ENCODE measurements around the gene OR6S1. TPM values are rescaled to one million over a fixed set of nuclear protein-coding genes. Genes with fewer than 3 reads are reported as not detected.

OR6S1 gene
- total RNA-seq, 1 experiment from 2014 or later, result not detected

GRCh38 chr14:20631880-20632389, 9.6 kb downstream of the OR6S1 start:
- Mint-ChIP-seq H3K36me3 (no peaks in the 10 kb centered on the region), H3K27ac (no peak overlapping the region), H3K9me3 (0 out of 2 replicates have a peak, but pooled peaks cover 4% of the 10 kb centered on the region), H3K4me1 (peaks cover 23% of the 10 kb centered on the region), H3K4me3 (peak overlapping the region; percentile 93), H3K27me3 (ENCODE audit: low read depth) (peaks cover 58% of the 10 kb centered on the region)
- ChIA-PET CTCF (interaction anchor here (0.9 to 3.1 kb wide), 11 partner anchors 9 to 339 kb away, joined by 3 to 30 read pairs (median 5); no protein-coding TSS in a partner anchor), POLR2A (interaction anchor here (1.0 kb wide), 1 partner anchor 289 kb away, joined by 4 read pairs; the partner anchor contains the start of gene PARP2)
- peak; percentile 23 for ATAC-seq
- TF ChIP-seq MYBL2 (CRISPR knock-in tag; IDR thresholded peaks at IDR 0.05), result no peak
- TF ChIP-seq TEAD4 (CRISPR knock-in tag; IDR thresholded peaks at IDR 0.05), result no peak
- no peak for TF ChIP-seq FOXJ3 (CRISPR knock-in tag; IDR thresholded peaks at IDR 0.05; ENCODE audit: borderline replicate concordance)
- TF ChIP-seq ARID4B (CRISPR knock-in tag; IDR thresholded peaks at IDR 0.05; ENCODE audit: borderline replicate concordance), result 0 out of 2 replicates have a peak, but pooled peaks have one; percentile 21
- TF ChIP-seq, protein P1, sequence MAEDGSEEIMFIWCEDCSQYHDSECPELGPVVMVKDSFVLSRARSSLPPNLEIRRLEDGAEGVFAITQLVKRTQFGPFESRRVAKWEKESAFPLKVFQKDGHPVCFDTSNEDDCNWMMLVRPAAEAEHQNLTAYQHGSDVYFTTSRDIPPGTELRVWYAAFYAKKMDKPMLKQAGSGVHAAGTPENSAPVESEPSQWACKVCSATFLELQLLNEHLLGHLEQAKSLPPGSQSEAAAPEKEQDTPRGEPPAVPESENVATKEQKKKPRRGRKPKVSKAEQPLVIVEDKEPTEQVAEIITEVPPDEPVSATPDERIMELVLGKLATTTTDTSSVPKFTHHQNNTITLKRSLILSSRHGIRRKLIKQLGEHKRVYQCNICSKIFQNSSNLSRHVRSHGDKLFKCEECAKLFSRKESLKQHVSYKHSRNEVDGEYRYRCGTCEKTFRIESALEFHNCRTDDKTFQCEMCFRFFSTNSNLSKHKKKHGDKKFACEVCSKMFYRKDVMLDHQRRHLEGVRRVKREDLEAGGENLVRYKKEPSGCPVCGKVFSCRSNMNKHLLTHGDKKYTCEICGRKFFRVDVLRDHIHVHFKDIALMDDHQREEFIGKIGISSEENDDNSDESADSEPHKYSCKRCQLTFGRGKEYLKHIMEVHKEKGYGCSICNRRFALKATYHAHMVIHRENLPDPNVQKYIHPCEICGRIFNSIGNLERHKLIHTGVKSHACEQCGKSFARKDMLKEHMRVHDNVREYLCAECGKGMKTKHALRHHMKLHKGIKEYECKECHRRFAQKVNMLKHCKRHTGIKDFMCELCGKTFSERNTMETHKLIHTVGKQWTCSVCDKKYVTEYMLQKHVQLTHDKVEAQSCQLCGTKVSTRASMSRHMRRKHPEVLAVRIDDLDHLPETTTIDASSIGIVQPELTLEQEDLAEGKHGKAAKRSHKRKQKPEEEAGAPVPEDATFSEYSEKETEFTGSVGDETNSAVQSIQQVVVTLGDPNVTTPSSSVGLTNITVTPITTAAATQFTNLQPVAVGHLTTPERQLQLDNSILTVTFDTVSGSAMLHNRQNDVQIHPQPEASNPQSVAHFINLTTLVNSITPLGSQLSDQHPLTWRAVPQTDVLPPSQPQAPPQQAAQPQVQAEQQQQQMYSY (CRISPR knock-in tag; IDR thresholded peaks at IDR 0.05), result peak; percentile 45; the same call in 1 of the 2 replicates
- no peak for TF ChIP-seq KAT7 (CRISPR knock-in tag; IDR thresholded peaks at IDR 0.05; ENCODE audit: borderline replicate concordance)
- DNase-seq (ENCODE audit: low spot score), result peak; percentile 64

DNA sequence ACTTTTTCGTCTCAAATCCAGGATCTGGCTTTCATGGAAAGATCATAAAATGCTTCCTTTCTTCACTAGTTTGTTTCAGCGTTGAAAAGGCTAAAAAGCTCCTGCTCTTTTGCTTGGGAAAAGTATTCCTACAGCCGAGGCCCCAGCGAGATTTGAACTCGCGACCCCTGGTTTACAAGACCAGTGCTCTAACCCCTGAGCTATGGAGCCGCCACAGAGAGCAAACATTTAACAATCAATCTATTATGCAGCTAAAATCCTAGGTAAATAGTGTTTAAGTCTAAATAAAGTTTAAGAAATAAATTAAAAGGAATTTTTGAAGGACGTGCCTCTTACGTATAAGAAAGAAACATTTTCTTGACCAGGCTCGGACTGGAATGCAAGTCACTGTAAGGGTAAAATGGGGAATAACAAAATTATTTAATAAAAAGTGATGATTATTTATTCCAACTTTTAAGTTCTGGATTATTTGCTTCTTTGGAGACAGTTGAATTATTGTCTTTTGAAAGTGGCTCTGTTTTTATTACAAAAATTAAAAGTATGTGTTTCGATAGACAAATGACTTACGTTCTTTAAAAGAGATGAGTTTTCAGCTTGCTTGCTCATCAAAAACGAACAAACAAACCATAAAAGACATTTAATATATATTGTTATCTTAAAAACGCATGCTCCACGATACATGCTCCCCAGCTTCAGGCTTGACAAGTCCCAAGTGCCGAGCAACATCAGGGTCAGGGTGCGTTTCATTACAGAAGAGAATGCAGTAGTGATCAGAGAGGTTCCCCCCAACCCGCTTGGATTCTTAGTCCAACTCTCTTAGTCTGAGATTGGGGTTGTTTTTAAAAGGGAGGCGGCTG, 10.2 kb downstream of the OR6S1 start:
- TF ChIP-seq CREM (CRISPR knock-in tag; IDR thresholded peaks at IDR 0.05) (no peak), TP53 (CRISPR knock-in tag; IDR thresholded peaks at IDR 0.05) (no peak), ARID4B (CRISPR knock-in tag; IDR thresholded peaks at IDR 0.05; ENCODE audit: borderline replicate concordance) (no peak), ZNF423 (CRISPR knock-in tag; IDR thresholded peaks at IDR 0.05) (no peak)
- TF ChIP-seq, protein P2, sequence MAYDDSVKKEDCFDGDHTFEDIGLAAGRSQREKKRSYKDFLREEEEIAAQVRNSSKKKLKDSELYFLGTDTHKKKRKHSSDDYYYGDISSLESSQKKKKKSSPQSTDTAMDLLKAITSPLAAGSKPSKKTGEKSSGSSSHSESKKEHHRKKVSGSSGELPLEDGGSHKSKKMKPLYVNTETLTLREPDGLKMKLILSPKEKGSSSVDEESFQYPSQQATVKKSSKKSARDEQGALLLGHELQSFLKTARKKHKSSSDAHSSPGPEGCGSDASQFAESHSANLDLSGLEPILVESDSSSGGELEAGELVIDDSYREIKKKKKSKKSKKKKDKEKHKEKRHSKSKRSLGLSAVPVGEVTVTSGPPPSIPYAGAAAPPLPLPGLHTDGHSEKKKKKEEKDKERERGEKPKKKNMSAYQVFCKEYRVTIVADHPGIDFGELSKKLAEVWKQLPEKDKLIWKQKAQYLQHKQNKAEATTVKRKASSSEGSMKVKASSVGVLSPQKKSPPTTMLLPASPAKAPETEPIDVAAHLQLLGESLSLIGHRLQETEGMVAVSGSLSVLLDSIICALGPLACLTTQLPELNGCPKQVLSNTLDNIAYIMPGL (CRISPR knock-in tag; IDR thresholded peaks at IDR 0.05), result no peak; the same call in 1 of the 2 replicates
- POLR2A ChIA-PET, result interaction anchor here (0.8 to 1.1 kb wide), 3 partner anchors 53 to 288 kb away, joined by 3 to 6 read pairs (median 4); partner anchors contain the start of genes PARP2 and RNASE4
- CTCF ChIA-PET, result interaction anchor here (0.9 to 3.1 kb wide), 11 partner anchors 18 to 340 kb away, joined by 3 to 30 read pairs (median 5); no protein-coding TSS in a partner anchor
- ATAC-seq (peak; percentile 7), DNase-seq (ENCODE audit: low spot score) (no peak)
- Mint-ChIP-seq H3K4me1 (peaks cover 24% of the 10 kb centered on the region), H3K9me3 (0 out of 2 replicates have a peak, but pooled peaks cover 4% of the 10 kb centered on the region), H3K36me3 (no peaks in the 10 kb centered on the region), H3K27ac (peak overlapping the region; percentile 79; the same call in 1 of the 2 replicates), H3K4me3 (peak overlapping the region; percentile 93), H3K27me3 (ENCODE audit: low read depth) (peaks cover 65% of the 10 kb centered on the region)
